HK-2 (cell line): ENCODE data around the gene UBR3.

Experiments used
- DNase-seq: peaks from one replicate; pipeline ENCODE4 v3.0.0-alpha.2; 2018; ENCODE audit not compliant: unreplicated experiment

The UBR3 gene

GRCh38 chr2:170002096-170002495 is 174.8 kb downstream of the UBR3 start:
- DNase-seq, result no peak

DNA sequence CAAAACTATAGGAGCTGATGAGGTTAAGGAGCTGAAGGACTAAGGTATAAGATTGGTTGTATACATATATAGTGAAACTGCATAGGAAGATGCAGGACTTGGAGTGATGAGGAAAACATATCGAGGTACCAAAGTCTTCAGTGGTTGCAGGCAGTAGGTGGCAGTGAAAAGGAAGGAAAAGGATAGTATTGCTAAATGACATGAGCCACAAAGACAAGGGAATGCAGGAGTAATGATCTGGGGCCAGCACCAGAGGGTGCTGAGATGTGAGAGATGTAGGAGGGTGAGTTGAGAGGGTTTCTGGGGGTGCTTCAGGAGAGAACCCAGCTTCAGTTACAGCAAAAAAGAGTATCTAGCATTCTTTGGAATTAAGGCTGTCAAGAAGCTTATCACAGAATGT is 178.4 kb downstream of the UBR3 start:
- DNase-seq, result no peak

GRCh38 chr2:170006587-170007325 is 179.5 kb downstream of the UBR3 start:
- DNase-seq, result no peak

DNA sequence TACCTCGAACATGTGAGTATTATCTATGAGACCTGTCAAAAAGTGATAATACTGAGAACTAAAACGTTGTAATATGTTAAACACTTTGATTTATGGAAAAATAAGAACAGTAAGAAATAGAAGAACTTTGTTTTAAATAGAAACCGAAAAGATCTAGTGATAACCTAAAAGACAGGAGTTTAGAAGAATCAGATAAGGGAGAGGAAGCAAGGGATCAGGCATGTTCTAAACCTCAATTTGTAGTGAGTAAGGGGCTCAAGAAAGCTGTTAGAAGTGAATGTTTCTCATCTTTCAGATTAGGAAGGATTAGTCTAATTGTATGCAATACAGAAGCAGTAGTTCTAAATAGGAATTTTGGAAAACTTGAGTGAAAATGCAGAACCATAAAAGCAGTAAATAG is 182.0 kb downstream of the UBR3 start:
- DNase-seq, result no peak

DNA sequence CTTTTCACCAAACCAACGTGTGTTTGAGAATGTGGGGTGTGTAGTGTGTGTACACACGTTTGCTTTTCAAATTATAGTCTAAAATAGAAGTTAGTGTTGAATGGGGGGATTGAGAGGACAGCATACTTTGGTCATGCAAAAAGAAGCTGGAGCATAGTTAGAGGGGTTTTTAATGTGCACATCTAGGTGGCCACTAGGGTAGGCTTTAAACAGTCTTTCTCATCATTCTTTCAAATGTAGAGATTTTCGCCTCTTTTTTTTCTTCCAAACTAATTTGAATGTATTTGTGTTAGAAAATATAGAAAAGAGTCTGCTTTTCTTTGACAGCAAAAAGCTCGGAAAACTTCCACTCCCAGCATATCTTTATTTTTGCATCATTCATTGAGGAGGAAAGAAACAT is 185.5 kb downstream of the UBR3 start:
- DNase-seq, result no peak

DNA sequence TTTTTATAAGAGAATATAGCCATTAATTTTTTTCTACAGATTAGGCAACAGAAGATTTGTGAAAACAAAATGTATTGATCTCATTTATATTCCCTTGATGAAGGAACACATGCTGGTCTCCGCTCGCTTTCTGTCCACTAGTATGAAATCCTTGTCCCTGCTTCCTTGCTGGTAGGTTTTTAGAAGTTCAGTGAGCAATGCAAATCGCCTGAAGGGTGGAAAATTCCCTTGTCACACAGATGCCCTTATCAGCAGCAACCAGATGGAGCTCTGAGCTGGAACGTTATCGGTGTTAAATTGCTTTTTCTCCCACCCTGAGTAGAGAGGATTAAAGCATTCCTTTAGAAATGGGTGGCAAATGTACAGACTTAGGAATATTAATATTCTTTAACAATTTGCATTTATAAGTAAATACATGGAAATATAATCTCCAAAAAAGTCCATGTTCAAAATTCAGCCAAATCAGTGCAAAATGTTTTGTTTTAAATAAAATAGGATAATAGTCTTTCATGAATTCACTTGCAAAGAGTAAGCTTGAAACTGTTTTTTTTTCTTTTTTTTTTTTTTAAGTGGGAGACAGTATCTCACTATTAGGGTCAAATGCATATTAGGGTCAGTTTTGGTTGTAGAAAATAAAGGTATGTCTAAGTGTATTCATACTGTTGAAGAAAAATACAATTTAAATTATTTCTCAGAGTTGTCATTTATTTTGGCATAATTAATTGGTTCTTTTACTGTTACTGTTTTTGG is 186.7 kb downstream of the UBR3 start:
- no peak for DNase-seq

- no peak for DNase-seq
These were observed 187.5 kb downstream of the UBR3 start for GRCh38 chr2:170014769-170015168.

- DNase-seq, result no peak
These were observed 190.7 kb downstream of the UBR3 start for GRCh38 chr2:170017860-170018532.

DNA sequence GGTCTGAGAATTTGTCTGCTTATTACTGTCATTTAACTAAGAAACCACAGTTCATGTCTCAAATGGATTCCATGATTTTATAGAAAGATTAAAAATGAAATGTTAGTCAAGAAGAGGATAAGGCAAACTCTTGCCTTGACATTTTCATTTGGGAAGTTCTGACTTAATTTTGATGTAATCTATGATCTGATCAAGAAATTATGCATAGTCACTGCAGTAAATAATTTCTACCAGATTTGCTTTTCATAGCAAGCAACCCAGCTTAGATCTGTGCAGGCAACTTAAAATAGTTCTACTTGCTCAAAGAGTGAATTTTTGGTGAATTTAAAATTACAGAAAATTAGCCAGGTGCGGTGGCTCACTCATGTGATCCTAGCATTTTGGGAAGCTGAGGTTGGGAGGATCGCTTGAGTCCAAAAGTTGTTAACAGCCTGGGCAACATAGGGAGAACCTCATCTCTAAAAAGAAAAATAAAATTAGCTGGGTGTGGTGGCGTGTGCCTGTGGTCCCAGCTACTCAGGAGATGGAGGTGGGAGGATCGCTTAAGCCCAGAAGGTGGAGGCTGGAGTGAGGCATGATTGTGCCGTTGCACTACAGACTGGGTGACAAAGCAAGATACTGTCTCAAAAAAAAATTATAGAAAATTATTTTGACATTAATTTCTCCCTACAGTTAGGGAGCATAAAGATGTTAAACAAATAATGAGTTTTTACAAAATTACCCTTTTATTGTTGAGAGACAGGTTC is 192.0 kb downstream of the UBR3 start:
- no peak for DNase-seq

DNA sequence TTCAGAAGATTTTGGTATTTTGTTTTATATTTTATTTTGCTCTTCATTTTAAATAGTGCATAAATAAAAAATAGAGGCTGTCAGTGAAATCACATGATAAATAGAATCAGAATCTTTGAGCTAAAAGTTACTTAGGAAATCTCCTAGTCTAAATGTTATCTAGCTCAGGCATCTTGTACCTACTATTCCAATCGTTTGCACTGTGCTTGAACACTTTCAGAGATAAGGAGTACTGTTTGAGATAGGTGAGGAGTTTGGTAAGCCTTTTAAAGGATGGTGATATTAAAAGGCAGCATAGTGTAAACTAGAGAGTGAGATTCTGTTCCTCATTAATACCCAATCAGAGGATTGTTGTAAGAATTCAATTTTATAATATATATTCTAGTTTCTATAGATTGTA is 193.5 kb downstream of the UBR3 start:
- DNase-seq, result no peak

DNA sequence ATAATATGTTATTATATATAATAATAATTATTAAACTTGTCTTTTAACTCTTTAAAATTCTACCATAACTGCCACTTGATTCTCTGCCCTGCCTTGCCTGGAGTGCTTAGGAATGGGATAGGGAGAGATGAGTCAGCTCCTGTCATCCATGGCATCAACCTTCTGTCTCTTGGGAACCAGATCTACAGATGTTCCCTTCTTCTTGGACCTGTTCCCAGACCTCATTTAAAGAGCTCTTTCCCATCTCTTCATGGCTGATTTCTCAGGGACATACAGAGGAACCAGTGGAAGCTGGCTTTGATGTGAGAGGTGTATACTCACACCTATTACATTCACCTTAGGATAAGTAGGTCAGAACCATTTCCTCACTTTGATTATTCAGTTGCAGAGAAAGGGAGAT is 195.4 kb downstream of the UBR3 start:
- DNase-seq, result no peak

GRCh38 chr2:170024721-170025120 is 197.5 kb downstream of the UBR3 start:
- DNase-seq, result no peak

GRCh38 chr2:170025223-170025622 is 198.0 kb downstream of the UBR3 start:
- DNase-seq, result no peak

- no peak for DNase-seq
These were observed 199.1 kb downstream of the UBR3 start for GRCh38 chr2:170026361-170026760.

DNA sequence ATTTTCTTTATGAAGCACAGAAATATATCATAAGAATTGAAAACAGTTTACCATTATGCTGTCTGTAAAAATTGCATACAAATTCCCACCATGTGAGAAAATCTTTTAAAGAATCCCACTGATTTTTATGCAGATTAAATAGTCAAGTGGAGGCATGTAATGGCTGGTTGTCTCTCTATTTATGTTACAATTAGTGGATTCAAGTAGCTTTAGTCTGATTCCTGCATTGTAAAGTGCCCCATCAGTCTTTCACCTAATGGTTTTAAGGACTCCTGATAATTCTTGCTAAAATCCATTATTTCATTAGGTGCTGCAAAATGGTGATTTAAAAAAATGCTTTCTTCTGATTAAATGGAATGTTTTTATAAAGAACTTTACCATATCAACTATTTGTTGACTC is 202.3 kb downstream of the UBR3 start:
- no peak for DNase-seq

- no peak for DNase-seq
These were observed 202.8 kb downstream of the UBR3 start for GRCh38 chr2:170030040-170030439.

DNA sequence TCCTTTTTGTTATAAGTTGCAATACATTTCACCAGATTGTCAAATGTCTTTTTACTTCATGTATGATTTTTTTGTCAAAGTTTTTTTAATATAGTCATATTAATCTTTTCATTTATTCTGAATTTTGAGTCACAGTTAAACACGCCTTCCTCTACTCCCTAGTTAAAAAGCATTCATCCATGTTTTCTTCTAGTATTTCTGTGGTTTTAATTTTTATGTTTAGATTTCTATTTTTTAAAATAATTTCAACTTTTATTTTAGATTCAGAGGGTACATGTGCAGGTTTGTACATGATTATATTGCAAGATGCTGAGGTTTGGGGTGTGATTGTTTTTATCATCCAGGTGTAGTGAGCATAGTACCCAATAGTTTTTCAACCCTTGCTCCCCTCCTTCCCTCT is 204.0 kb downstream of the UBR3 start:
- no peak for DNase-seq

DNA sequence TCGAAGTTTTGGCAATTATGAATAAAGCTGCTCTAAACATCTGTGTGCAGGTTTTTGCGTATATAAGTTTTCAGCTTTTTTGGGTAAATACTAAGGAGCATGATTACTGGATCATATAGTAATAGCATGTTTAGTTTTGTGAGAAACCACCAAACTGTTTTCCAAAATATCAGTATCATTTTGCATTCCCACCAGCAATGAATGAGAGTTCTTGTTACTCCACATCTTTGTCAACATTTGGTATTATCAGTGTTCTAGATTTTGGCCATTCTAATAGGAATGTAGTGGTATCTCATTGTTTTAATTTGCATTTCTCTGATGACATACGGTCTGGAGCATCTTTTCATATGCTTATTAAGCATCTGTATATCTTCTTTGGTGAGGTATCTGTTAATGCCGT is 207.3 kb downstream of the UBR3 start:
- DNase-seq, result no peak

GRCh38 chr2:170038734-170039133 is 211.5 kb downstream of the UBR3 start:
- DNase-seq, result no peak

DNA sequence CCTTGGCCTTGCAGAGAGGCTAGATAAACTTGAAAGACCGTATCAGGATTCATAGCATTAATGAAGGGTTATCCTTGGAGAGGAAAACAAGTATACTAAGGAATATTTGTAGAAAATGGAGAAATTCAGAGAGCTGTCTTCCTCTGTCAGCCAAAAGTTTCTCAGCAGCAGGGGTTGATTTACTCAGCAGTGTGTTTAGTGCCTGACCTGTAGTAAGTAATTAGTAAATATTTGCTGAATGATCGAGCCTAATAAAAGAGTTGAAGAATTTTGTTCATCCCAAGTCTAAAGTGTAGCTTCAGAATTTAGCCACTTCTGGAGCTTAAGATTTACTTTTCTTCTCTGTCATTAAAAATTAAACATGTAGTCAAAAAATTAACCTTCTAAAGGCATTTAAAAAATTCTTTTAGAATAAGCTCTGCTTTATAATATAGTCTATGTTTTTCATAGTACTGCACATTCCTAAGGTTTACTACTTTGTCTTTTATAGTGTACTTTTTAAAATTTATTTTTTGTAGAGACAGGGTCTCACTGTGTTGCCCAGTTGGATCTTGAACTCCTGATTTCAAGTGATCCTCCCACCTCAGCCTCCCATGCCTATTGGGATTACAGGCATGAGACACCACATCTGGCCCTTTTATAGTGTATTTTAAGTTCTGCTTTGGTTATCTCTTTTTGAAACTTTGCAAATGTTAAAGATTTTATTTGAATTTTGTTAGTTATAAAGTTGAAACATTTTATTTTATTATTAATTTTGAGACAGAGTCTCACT is 212.3 kb downstream of the UBR3 start:
- no peak for DNase-seq

DNA sequence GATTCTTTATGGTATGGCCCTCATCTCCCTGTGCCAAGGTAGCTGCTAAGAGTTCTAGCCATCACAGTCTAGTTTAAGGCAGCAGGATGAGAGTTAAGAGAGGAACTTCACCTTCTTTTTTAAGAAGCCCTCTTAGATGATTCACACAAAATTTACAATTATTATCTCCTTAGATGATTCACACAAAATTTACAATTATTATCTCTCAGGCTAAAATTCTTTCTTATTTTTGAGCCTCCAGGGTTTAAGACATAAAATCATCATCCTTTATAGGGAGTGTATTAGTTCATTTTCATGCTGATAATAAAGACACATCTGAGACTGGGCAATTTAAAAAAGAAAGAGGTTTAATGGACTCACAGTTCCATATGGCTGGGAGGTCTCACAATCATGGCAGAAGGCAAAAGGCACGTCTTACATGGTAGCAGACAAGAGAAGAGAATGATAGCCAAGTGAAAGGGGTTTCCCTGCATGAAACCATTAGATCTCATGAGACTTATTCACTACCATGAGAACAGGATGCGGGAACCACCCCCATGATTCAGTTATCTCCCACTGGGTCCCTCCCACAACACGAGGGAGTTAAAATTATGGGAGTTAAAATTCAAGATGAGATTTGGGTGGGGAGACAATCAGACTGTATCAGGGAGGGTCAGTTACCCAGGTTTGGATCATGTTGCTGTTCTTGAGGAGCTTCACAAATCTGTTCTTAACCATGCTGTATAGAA is 217.7 kb downstream of the UBR3 start:
- DNase-seq, result no peak
